T-cell (primary cell): ENCODE data around the gene RNPEPL1. TPM values are rescaled to one million over a fixed set of nuclear protein-coding genes. Genes with fewer than 3 reads are reported as not detected.

ENCODE experiments used
- ATAC-seq, 4 experiments: fragments of 200-7000 bp in 3 of 4; fragments of 150-1000 bp in 1 of 4; cut with Tn5 transposase; replicated peaks in 1 of 4; 1 replicate in 3 of 4; 2 replicates in 1 of 4; pipeline ENCODE4 v1.10.0; 2021; ENCODE audit warnings: moderate library complexity in 3 of 4, mild to moderate bottlenecking in 2 of 4, moderate number of reproducible peaks in 1 of 4
- CTCF ChIA-PET, 2 donors: fragments of 300-600 bp; sonication (Branson Sonifier 250); formaldehyde crosslinking; loops; one replicate each; lab custom pipeline; 2022; ENCODE audit warnings: antibody characterized with exemption in 2 of 2; lab: Charles Lee
- POLR2A ChIA-PET, 2 donors: fragments of 300-600 bp; sonication (Branson Sonifier 250); formaldehyde crosslinking; loops; one replicate each; lab custom pipeline; 2022; ENCODE audit warnings: antibody characterized with exemption in 2 of 2; lab: Charles Lee
- DNase-seq, 35 experiments: peaks; one replicate each; pipeline versions ENCODE4 v3.0.0 to v3.0.0-alpha.2; 2013 to 2023
- H3K27ac ChIP-seq: one replicate; pipeline ENCODE4 v1.5.1; 2013; ENCODE audit warnings: low read length
- H3K27me3 ChIP-seq, 2 experiments: replicated peaks in 1 of 2; 1 replicate in 1 of 2; 2 replicates in 1 of 2; pipeline versions ENCODE4 v1.6.1 to v1.7.0; 2013; ENCODE audit warnings: low read length in 1 of 2, mixed read lengths in 1 of 2; ENCODE audit not compliant: control insufficient read depth in 2 of 2, insufficient read depth in 2 of 2; ENCODE audit errors: extremely low read depth in 1 of 2
- H3K36me3 ChIP-seq, 2 donors: 1 replicate in 1 of 2; 2 replicates in 1 of 2; pipeline versions ENCODE4 v1.6.1 to v1.7.0; 2013; ENCODE audit warnings: low read length in 1 of 2; ENCODE audit not compliant: control insufficient read depth in 2 of 2, insufficient read depth in 1 of 2; ENCODE audit errors: extremely low read depth in 1 of 2
- H3K4me1 ChIP-seq, 2 experiments: 1 replicate in 1 of 2; 2 replicates in 1 of 2; pipeline versions ENCODE4 v1.6.1 to v1.7.0; 2013; ENCODE audit warnings: low read length in 2 of 2, mixed read lengths in 1 of 2; ENCODE audit not compliant: insufficient read depth in 2 of 2, control insufficient read depth in 1 of 2; ENCODE audit errors: extremely low read depth in 1 of 2
- H3K4me3 ChIP-seq, 2 donors: 1 replicate in 1 of 2; 2 replicates in 1 of 2; pipeline versions ENCODE4 v1.5.1 to v1.7.0; 2013; ENCODE audit warnings: mild to moderate bottlenecking in 2 of 2, low read length in 1 of 2, moderate library complexity in 1 of 2; ENCODE audit not compliant: control insufficient read depth in 1 of 2; ENCODE audit errors: extremely low read depth in 1 of 2
- H3K9me3 ChIP-seq: 2 replicates; pipeline ENCODE4 v1.7.0; 2013
- H3K27ac Mint-ChIP-seq, 2 donors: one replicate each; pipeline ENCODE4 v1.8.0; 2020 to 2021; ENCODE audit warnings: mild to moderate bottlenecking in 2 of 2, mixed read lengths in 2 of 2
- H3K27me3 Mint-ChIP-seq, 2 donors: one replicate each; pipeline ENCODE4 v1.8.0; 2021 to 2022; ENCODE audit warnings: mixed read lengths in 2 of 2
- H3K36me3 Mint-ChIP-seq: one replicate; pipeline ENCODE4 v1.8.0; 2021; ENCODE audit warnings: mixed read lengths
- H3K4me1 Mint-ChIP-seq, 3 donors: one replicate each; pipeline ENCODE4 v1.8.0; 2020 to 2022; ENCODE audit warnings: mixed read lengths in 3 of 3, mild to moderate bottlenecking in 1 of 3
- H3K4me3 Mint-ChIP-seq, 3 donors: one replicate each; pipeline ENCODE4 v1.8.0; 2020 to 2022; ENCODE audit warnings: mild to moderate bottlenecking in 3 of 3, mixed read lengths in 3 of 3, moderate library complexity in 3 of 3
- H3K9me3 Mint-ChIP-seq, 3 donors: one replicate each; pipeline ENCODE4 v1.8.0; 2020 to 2022; ENCODE audit warnings: mixed read lengths in 3 of 3
- WGBS: methylation state at CpG from one replicate; pipeline ENCODE4 v1.1.5; 2013; ENCODE audit warnings: missing lambda C conversion rate; ENCODE audit not compliant: insufficient coverage; 5-methylcytosine and 5-hydroxymethylcytosine counted together
- total RNA-seq, 35 experiments: library from RNA in 6 of 35; stranded (reverse) in 6 of 35; fragments of 120-200 nt in 1 of 35; gene quantifications; one replicate each; pipeline versions ENCODE4 v1.2.1 to v1.2.4 and lab custom pipeline; 2013 to 2026

Gene RNPEPL1
- total RNA-seq, 5 donors from 2014 or later (not counting 1 experiment from before 2014, with no cell fraction given), result 87.6 to 202 (median 189) TPM

GRCh38 chr2:240575101-240575965, 7.0 kb downstream of the RNPEPL1 start:
- H3K27ac Mint-ChIP-seq, result no peak overlapping the region
- H3K4me1 Mint-ChIP-seq, result peaks cover 31 to 39% (median 35%) of the 10 kb centered on the region in 3 donors
- Histone ChIP-seq H3K27ac (no peak overlapping the region), H3K9me3 (no peaks in the 10 kb centered on the region), H3K4me3 (no peak overlapping the region), H3K4me1 (peaks cover 12 to 51% of the 10 kb centered on the region in 2 experiments), H3K36me3 (peaks cover 44 to 77% of the 10 kb centered on the region in 2 donors), H3K27me3 (peaks cover 0 to 2% of the 10 kb centered on the region in 2 experiments)
- ChIA-PET CTCF (no interaction called here), POLR2A (no interaction called here)
- DNase-seq (no peak), ATAC-seq (no peak)
- H3K27me3 Mint-ChIP-seq, result no peaks in the 10 kb centered on the region
- no peaks in the 10 kb centered on the region for H3K9me3 Mint-ChIP-seq
- no peak overlapping the region for H3K4me3 Mint-ChIP-seq
- H3K36me3 Mint-ChIP-seq, result no peaks in the 10 kb centered on the region
- 93% methylated on average over 23 of the region's 23 CpGs for WGBS

- 86% methylated on average over 6 of the region's 6 CpGs for WGBS
- POLR2A ChIA-PET, result no interaction called here
- ATAC-seq, result no peak
- H3K4me1 ChIP-seq, result peaks cover 6 to 47% of the 10 kb centered on the region in 2 experiments
- H3K9me3 ChIP-seq, result no peaks in the 10 kb centered on the region
- no peak for DNase-seq
- Mint-ChIP-seq H3K4me1 (peaks cover 30 to 39% (median 30%) of the 10 kb centered on the region in 3 donors), H3K36me3 (peaks cover 3% of the 10 kb centered on the region), H3K27ac (no peak overlapping the region), H3K9me3 (peaks cover 0 to 6% (median 0%) of the 10 kb centered on the region in 3 donors), H3K27me3 (no peaks in the 10 kb centered on the region), H3K4me3 (no peak overlapping the region)
- no peaks in the 10 kb centered on the region for H3K27me3 ChIP-seq
- CTCF ChIA-PET, result no interaction called here
- H3K36me3 ChIP-seq, result peaks cover 51 to 75% of the 10 kb centered on the region in 2 donors
- H3K27ac ChIP-seq, result no peak overlapping the region
- H3K4me3 ChIP-seq, result no peak overlapping the region
Measured at GRCh38 chr2:240576036-240576435, 7.8 kb downstream of the RNPEPL1 start.

GRCh38 chr2:240576436-240577205, 8.3 kb downstream of the RNPEPL1 start:
- ATAC-seq (no peak), DNase-seq (no peak)
- Histone ChIP-seq H3K27me3 (no peaks in the 10 kb centered on the region), H3K9me3 (no peaks in the 10 kb centered on the region), H3K4me3 (no peak overlapping the region), H3K4me1 (peaks cover 6 to 41% of the 10 kb centered on the region in 2 experiments), H3K36me3 (peaks cover 51 to 70% of the 10 kb centered on the region in 2 donors), H3K27ac (no peak overlapping the region)
- ChIA-PET POLR2A (no interaction called here), CTCF (no interaction called here)
- Mint-ChIP-seq H3K9me3 (peaks cover 0 to 6% (median 0%) of the 10 kb centered on the region in 3 donors), H3K4me3 (no peak overlapping the region), H3K27ac (no peak overlapping the region), H3K27me3 (no peaks in the 10 kb centered on the region), H3K36me3 (peaks cover 4% of the 10 kb centered on the region), H3K4me1 (peaks cover 24 to 34% (median 25%) of the 10 kb centered on the region in 3 donors)
- WGBS, result 99% methylated on average over 31 of the region's 32 CpGs

- H3K36me3 ChIP-seq, result peaks cover 42 to 61% of the 10 kb centered on the region in 2 donors
Measured at GRCh38 chr2:240577281-240578109, 9.2 kb downstream of the RNPEPL1 start.

GRCh38 chr2:240578110-240578450, 9.8 kb downstream of the RNPEPL1 start:
- Mint-ChIP-seq H3K27me3 (no peaks in the 10 kb centered on the region), H3K27ac (peak overlapping the region in 1 of 2 donors; percentile 44), H3K9me3 (peaks cover 0 to 6% (median 0%) of the 10 kb centered on the region in 3 donors), H3K4me3 (no peak overlapping the region), H3K36me3 (peaks cover 7% of the 10 kb centered on the region), H3K4me1 (peaks cover 24 to 36% (median 28%) of the 10 kb centered on the region in 3 donors)
- DNase-seq, result no peak
- CTCF ChIA-PET, result no interaction called here
- Histone ChIP-seq H3K4me1 (peaks cover 6 to 29% of the 10 kb centered on the region in 2 experiments), H3K27ac (no peak overlapping the region), H3K9me3 (no peaks in the 10 kb centered on the region), H3K27me3 (no peaks in the 10 kb centered on the region), H3K36me3 (peaks cover 42 to 56% of the 10 kb centered on the region in 2 donors), H3K4me3 (no peak overlapping the region)
- POLR2A ChIA-PET, result no interaction called here
- no peak for ATAC-seq
- WGBS, result 97% methylated on average over 9 of the region's 9 CpGs

More at GRCh38 chr2:240577281-240578109, 9.2 kb downstream of the RNPEPL1 start:
- Histone ChIP-seq H3K27ac (no peak overlapping the region), H3K4me3 (no peak overlapping the region), H3K9me3 (no peaks in the 10 kb centered on the region), H3K27me3 (no peaks in the 10 kb centered on the region), H3K4me1 (peaks cover 6 to 32% of the 10 kb centered on the region in 2 experiments)
- Mint-ChIP-seq H3K27me3 (no peaks in the 10 kb centered on the region), H3K4me1 (peaks cover 23 to 31% (median 24%) of the 10 kb centered on the region in 3 donors), H3K27ac (no peak overlapping the region), H3K36me3 (peaks cover 7% of the 10 kb centered on the region), H3K4me3 (no peak overlapping the region), H3K9me3 (peaks cover 0 to 6% (median 0%) of the 10 kb centered on the region in 3 donors)
- ChIA-PET POLR2A (no interaction called here), CTCF (no interaction called here)
- DNase-seq (no peak), ATAC-seq (no peak)
- 97% methylated on average over 26 of the region's 26 CpGs for WGBS

GRCh38 chr2:240578488-240578887, 10.2 kb downstream of the RNPEPL1 start:
- POLR2A ChIA-PET, result no interaction called here
- Histone ChIP-seq H3K4me1 (peaks cover 6 to 29% of the 10 kb centered on the region in 2 experiments), H3K27ac (no peak overlapping the region), H3K27me3 (no peaks in the 10 kb centered on the region), H3K9me3 (no peaks in the 10 kb centered on the region), H3K4me3 (no peak overlapping the region), H3K36me3 (peaks cover 42 to 52% of the 10 kb centered on the region in 2 donors)
- CTCF ChIA-PET, result no interaction called here
- Mint-ChIP-seq H3K9me3 (peaks cover 0 to 6% (median 0%) of the 10 kb centered on the region in 3 donors), H3K4me1 (peaks cover 28 to 39% (median 31%) of the 10 kb centered on the region in 3 donors), H3K27ac (peak overlapping the region; percentile 80 to 86), H3K36me3 (peaks cover 7% of the 10 kb centered on the region), H3K27me3 (no peaks in the 10 kb centered on the region), H3K4me3 (no peak overlapping the region)
- WGBS, result 97% methylated on average over 5 of the region's 8 CpGs
- ATAC-seq (no peak), DNase-seq (no peak)
